ENCODE measurements around the gene DDT.
A peak's percentile ranks its signal among the peaks of the same experiment; 100 is the strongest.
"Not testable (repeated sequence)": the region's sequence is repeated elsewhere in the genome, so short reads cannot be mapped to it uniquely, and the experiment has no call there.

The DDT gene

GRCh38 chr22:23939017-23939357 is 35.3 kb downstream of the DDT start:
- no peak for DNase-seq (ENCODE audit: low spot score)
- Histone ChIP-seq H3K27ac (ENCODE audit: poor library complexity, severe bottlenecking) (no peak overlapping the region), H3K4me3 (ENCODE audit: severe bottlenecking) (no peak overlapping the region), H3K4me1 (ENCODE audit: insufficient read depth, poor library complexity, severe bottlenecking) (no peaks in the 10 kb centered on the region), H3K36me3 (ENCODE audit: low read depth) (no peaks in the 10 kb centered on the region), H3K27me3 (ENCODE audit: insufficient read depth, poor library complexity, severe bottlenecking) (no peaks in the 10 kb centered on the region), H3K9me3 (ENCODE audit: severe bottlenecking) (no peaks in the 10 kb centered on the region)
- TF ChIP-seq CTCF (IDR thresholded peaks at IDR 0.05; ENCODE audit: poor library complexity, severe bottlenecking): no peak
- ATAC-seq (ENCODE audit: low read depth): no peak

- no peak for DNase-seq (ENCODE audit: low spot score)
- no peak for ATAC-seq (ENCODE audit: low read depth)
- no peaks in the 10 kb centered on the region for H3K9me3 ChIP-seq (ENCODE audit: severe bottlenecking)
Observed at GRCh38 chr22:23938328-23939016, 35.8 kb downstream of the DDT start.

GRCh38 chr22:23926561-23926960 is 47.7 kb downstream of the DDT start:
- no peak for ATAC-seq (ENCODE audit: low read depth)
- no peak for TF ChIP-seq CTCF (IDR thresholded peaks at IDR 0.05; ENCODE audit: poor library complexity, severe bottlenecking)
- Histone ChIP-seq H3K36me3 (ENCODE audit: low read depth) (peaks cover 82% of the 10 kb centered on the region), H3K27ac (ENCODE audit: poor library complexity, severe bottlenecking) (no peak overlapping the region), H3K27me3 (ENCODE audit: insufficient read depth, poor library complexity, severe bottlenecking) (no peaks in the 10 kb centered on the region), H3K9me3 (ENCODE audit: severe bottlenecking) (no peaks in the 10 kb centered on the region), H3K4me1 (ENCODE audit: insufficient read depth, poor library complexity, severe bottlenecking) (no peaks in the 10 kb centered on the region), H3K4me3 (ENCODE audit: severe bottlenecking) (no peak overlapping the region)
- DNase-seq (ENCODE audit: low spot score): no peak

More at GRCh38 chr22:23938328-23939016, 35.8 kb downstream of the DDT start:
- no peaks in the 10 kb centered on the region for H3K36me3 ChIP-seq (ENCODE audit: low read depth)
- H3K4me3 ChIP-seq (ENCODE audit: severe bottlenecking): no peak overlapping the region
- H3K27ac ChIP-seq (ENCODE audit: poor library complexity, severe bottlenecking): no peak overlapping the region
- H3K4me1 ChIP-seq (ENCODE audit: insufficient read depth, poor library complexity, severe bottlenecking): no peaks in the 10 kb centered on the region
- TF ChIP-seq CTCF (IDR thresholded peaks at IDR 0.05; ENCODE audit: poor library complexity, severe bottlenecking): no peak
- no peaks in the 10 kb centered on the region for H3K27me3 ChIP-seq (ENCODE audit: insufficient read depth, poor library complexity, severe bottlenecking)

- H3K27me3 ChIP-seq (ENCODE audit: insufficient read depth, poor library complexity, severe bottlenecking): no peaks in the 10 kb centered on the region
- no peak for DNase-seq (ENCODE audit: low spot score)
- ATAC-seq (ENCODE audit: low read depth): no peak
- H3K9me3 ChIP-seq (ENCODE audit: severe bottlenecking): no peaks in the 10 kb centered on the region
- H3K36me3 ChIP-seq (ENCODE audit: low read depth): peaks cover 68% of the 10 kb centered on the region
- no peaks in the 10 kb centered on the region for H3K4me1 ChIP-seq (ENCODE audit: insufficient read depth, poor library complexity, severe bottlenecking)
- TF ChIP-seq CTCF (IDR thresholded peaks at IDR 0.05; ENCODE audit: poor library complexity, severe bottlenecking): no peak
- no peak overlapping the region for H3K4me3 ChIP-seq (ENCODE audit: severe bottlenecking)
- H3K27ac ChIP-seq (ENCODE audit: poor library complexity, severe bottlenecking): no peak overlapping the region
Observed at GRCh38 chr22:23925020-23925606, 49.1 kb downstream of the DDT start.

- DNase-seq (ENCODE audit: low spot score): no peak
- no peak overlapping the region for H3K4me3 ChIP-seq (ENCODE audit: severe bottlenecking)
- no peak overlapping the region for H3K27ac ChIP-seq (ENCODE audit: poor library complexity, severe bottlenecking)
- ATAC-seq (ENCODE audit: low read depth): no peak
- H3K27me3 ChIP-seq (ENCODE audit: insufficient read depth, poor library complexity, severe bottlenecking): no peaks in the 10 kb centered on the region
- H3K9me3 ChIP-seq (ENCODE audit: severe bottlenecking): no peaks in the 10 kb centered on the region
- no peaks in the 10 kb centered on the region for H3K4me1 ChIP-seq (ENCODE audit: insufficient read depth, poor library complexity, severe bottlenecking)
- TF ChIP-seq CTCF (IDR thresholded peaks at IDR 0.05; ENCODE audit: poor library complexity, severe bottlenecking): no peak
- H3K36me3 ChIP-seq (ENCODE audit: low read depth): peaks cover 52% of the 10 kb centered on the region
Observed at GRCh38 chr22:23922921-23923320, 51.3 kb downstream of the DDT start.

GRCh38 chr22:23921586-23922201 is 52.5 kb downstream of the DDT start:
- not testable (repeated sequence) for H3K27me3 ChIP-seq (ENCODE audit: insufficient read depth, poor library complexity, severe bottlenecking); DNase-seq (ENCODE audit: low spot score); H3K4me1 ChIP-seq (ENCODE audit: insufficient read depth, poor library complexity, severe bottlenecking); H3K4me3 ChIP-seq (ENCODE audit: severe bottlenecking); H3K27ac ChIP-seq (ENCODE audit: poor library complexity, severe bottlenecking); H3K9me3 ChIP-seq (ENCODE audit: severe bottlenecking)
- ATAC-seq (ENCODE audit: low read depth): peak; percentile 64; the same call in 2 of the 3 replicates
- H3K36me3 ChIP-seq (ENCODE audit: low read depth): peaks cover 42% of the 10 kb centered on the region
